NCI-H146 (cell line): ENCODE measurements around the gene ERC2.
A peak's percentile ranks its signal among the peaks of the same experiment; 100 is the strongest.

ENCODE experiments used
- DNase-seq: peaks from one replicate; lab custom pipeline; 2025; lab: John Stamatoyannopoulos, UW

Gene ERC2

DNA sequence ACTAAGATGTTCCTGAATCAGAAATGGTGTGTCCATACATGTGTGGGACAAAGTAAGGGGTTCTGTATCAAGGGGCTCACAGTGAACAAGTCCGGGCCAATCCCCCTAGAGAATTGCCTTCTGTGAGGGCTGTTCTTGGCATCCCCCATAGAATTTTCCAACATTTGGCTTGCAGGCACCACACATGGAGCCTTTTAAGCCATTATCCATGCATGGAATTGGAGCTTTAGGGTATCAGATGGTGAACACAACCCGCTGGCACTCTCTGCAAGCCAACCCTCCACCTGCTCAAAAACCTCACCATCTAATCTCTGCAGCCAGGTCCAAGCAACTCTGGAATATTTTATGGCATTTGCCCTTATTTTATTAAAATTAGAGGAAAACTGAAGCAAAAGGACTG lies 278.7 kb downstream of the ERC2 start:
- no peak for DNase-seq

DNA sequence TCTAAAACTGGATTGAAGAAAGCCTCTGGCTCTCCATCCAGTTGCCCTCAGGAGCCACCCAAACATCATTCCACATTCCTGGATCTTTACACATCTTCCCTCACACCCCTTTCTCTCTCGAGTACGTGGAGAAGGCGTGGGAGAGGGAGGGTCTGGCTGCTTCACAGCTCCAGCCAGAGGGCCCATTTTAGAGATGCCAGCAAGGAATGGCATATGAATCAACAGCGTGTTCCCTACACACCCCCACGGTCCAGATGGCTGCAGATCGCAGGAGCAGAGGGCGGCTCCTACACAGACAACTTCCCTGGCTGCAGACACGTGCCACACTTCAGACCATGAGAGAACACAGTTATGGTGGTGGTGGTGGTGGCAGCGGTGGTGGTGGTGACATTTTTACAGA lies 280.1 kb downstream of the ERC2 start:
- no peak for DNase-seq

DNA sequence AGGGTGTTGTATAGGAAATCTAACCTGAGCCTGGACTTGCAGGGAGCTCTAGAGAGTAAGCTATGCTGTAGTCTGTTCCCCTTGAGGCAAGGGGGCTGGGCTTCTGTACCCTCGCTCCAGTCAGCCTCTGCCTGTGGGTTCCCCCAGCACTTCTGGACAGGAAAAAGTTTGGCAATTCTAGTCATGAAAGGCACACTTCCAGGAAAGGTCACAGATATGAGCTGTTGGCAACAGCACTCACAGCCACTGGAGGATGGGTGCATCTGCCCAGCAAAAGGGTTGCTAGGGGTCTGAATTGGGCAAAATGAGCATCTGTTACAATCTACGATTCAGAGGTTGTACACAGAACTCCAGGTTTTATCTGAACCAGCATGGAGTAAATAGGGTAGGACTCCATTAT lies 281.2 kb downstream of the ERC2 start:
- no peak for DNase-seq

DNA sequence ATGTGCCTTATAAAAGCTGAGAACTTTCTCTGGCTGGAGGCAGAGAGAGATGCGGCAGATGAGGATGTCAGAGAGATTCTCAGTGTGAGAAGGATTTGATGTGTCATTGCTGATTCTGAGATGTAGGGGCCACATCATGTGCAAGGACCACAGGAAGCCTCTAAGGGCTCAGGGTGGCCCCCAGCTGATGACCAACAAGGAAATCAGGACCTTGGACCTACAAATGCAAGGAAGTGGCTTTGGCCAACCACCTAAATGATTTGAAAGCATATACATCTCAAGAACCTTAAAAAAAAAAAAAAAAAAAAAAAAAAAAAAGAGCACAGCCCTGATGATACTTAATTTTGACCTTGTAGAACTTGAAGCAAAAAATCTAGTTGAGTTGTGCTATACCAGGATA lies 282.4 kb downstream of the ERC2 start:
- DNase-seq = no peak

DNA sequence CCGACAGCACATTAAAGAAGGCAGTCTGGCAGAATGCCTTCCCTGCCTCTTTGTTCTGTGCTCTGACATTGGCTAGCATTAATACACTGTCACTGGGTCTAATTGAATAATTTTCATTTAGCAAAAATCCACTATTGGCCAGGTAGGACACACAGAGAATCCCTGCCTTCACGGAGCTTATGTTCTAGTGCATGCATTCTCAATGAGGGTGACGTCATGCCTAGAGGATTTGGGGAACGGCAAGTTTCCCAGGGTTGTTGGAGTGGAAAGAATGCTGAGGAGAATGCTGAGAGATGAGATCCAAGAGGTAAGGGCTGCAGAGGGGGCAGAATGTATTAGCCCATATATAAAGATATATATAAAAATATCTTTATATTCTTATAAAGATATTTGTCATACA lies 284.7 kb downstream of the ERC2 start:
- DNase-seq = no peak

DNA sequence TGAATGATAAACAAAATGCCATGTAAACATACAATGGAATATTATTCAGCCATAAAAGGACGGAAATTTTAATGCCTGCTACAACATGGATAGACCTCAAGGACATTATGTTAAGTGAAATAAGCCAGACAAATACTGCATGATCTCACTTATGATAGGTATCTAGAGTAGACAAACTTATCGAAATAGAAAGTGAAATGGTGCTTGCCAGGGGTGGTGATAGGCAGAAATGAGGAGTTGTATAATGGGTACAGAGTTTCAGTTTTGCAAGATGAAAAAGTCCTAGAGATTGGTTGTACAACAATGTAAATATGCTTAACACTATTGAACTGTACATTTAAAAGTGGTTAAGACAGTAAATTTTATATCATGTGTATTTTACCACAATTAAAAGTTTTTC lies 287.8 kb downstream of the ERC2 start:
- DNase-seq = no peak

DNA sequence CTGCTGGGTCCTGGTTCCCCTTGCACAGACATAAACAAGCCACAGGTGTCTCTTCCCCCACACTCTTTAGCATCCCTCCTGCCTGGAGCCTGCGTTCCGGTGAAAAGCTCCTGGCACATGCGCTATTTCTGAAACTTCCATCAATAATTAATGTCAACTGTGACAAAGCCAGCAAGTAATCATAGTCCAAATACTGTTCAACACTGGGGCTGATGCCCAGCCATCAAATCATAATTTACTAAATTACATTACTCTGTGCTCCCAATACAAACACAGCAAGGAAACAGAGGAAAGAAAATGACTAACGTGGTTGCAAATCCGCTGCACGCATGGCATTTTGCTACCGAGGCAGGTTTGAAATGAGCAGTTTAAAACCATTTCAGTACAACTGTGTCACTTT lies 294.7 kb downstream of the ERC2 start:
- no peak for DNase-seq

DNA sequence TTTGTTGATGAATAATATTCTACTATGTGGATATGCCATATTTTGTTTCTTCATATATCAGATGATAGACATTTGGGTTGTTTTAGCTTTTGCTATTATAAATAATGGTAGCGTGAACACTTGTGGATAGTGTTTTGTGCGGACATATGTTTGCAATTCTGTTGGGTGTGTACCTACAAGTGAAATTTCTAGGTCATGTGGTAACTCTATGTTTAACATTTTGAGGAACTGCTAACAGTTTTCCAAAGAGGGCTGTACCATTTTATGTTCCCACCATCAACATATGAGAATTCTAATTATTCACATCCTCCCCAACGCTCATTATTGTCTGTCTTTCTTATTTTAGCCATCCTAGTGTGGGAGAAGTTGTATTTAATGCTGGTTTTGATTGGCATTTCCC lies 303.8 kb downstream of the ERC2 start:
- DNase-seq = no peak

DNA sequence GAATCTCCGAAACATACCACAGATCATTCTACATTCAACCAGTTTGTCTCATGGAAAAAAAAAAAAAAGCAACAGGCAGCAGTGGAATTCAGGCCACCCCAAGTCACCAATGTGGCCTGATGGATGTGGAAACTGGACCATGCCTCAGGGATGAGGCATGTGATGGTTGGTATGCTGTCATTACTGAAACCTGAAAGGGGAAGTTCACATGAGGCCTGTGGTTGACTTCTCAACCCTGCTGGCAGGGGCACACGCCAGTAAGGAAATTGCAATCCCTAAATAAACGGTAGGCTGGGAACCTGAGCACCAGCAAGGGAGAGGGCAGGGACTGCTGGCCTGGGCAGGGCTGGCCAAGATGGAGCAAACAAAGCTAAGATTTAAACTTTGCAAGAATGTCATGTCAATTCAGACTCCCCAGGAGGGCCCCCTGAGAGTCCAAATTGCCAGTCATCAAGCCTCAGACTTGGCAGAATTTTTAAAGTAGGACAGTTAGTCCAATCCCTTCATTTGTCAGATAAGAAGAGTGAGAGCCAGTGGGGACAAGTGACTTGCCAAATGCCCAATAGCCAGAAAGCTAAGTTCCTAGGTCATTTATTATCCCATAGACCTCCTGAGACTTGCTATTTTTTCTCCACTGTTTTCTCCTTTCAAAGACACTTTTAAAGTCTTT lies 310.4 kb downstream of the ERC2 start:
- no peak for DNase-seq

DNA sequence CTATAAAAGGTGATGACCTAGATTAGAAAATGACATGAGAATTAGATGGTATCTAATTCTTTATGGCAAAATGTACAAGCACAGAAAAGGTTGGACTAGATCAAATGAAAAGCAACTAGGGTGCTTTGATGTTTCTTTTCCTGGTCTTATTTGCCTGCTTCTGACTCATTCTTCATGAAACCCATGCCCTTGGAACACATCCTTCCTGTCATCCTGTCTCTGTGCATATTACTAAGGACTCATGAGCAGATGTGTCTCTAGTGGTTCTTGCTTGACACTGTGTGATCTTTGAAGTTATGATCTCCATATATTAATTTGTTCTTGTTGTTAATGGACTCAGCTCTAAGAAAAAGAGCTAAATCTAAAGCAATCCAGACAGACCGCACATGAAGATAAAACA lies 314.0 kb downstream of the ERC2 start:
- DNase-seq = no peak

DNA sequence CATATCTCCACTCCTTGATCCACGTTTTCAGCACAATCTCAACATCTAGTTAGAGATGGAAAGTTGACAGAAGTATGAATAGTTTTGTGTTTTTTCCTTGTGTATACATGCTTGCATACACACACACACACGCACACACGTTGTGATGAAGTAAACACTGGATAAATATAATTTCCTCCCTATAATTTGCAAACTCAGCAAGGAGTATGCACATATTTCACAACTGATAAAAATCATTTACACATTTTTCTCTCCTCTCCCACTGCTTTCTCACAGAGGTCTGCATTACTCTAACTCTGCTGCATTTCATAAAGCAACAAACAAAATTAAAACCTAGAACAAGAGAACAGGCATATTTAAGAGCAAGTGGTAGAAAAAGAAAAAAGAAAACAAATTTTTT lies 320.9 kb downstream of the ERC2 start:
- DNase-seq = no peak

DNA sequence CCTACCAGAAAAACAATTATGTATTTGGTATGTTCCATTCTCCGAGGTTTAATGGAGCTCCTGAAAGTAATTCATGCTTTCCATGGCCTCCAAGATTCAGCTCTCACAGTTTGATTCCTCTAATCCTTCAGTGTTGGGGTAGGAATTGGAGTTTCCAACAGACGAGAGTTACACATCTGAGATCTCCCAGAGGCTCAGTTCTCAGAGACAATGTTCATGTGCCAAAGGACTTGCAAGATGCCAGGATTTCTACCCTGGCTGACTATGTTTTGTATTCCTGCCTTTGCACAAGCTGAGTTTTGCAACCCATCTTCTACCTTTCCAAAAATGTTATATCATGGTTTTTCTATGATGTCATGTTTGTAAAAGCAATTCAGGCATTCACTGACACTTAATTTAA lies 322.9 kb downstream of the ERC2 start:
- DNase-seq = no peak

DNA sequence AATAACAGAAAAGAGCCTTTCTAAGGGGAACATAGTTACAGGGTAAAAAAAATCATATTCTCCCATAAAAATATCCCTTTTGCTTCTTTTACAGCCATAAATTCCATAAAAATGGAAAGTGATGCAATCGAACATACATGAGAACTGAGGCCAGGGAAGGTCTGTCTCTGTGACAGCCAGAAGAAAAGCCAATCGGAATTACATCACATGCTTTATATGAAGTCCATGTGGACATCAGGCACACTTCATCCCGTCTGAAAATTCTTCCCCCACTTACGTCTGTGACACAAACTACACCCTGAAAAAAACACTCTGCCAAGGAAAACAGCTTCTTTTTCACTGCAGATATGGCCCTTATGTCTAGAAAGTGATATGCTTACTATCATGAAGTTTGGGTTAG lies 323.5 kb downstream of the ERC2 start:
- DNase-seq = no peak

DNA sequence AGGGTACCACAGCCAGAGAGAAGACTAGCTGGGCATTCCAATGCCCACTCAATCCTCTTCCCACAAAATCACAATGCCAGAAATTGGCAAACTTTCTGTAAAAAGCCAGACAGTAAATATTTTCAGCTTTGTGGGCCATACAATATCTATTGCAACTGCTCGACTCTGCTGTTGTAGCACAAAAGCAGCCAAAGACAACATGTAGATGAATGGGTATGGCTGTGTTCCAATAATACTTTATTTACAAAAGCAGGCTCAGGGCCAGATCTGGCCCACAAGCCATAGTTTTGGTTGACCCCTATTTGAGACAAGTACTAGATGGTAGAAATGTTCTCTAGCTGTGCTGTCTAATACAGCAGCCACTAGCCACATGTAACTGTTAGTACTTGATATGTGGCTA lies 330.9 kb downstream of the ERC2 start:
- no peak for DNase-seq

DNA sequence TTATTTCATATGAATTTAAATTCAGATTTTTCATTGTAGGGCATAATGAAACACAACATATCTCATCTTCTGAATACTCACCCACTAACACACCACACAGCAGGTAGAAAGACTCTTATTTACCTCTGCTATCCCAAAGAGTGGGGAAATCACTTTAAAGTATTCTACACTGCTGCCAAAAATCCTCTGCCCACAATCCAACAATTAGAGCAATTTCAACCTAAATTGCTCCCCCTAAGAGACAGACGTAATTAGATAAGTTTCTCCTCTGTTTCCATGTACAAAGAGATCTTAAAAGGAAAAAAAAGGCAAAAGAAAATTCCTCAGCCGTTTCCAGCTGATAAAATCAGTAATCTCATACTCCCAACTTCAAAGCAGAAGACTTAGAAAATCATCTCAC lies 331.8 kb downstream of the ERC2 start:
- no peak for DNase-seq

DNA sequence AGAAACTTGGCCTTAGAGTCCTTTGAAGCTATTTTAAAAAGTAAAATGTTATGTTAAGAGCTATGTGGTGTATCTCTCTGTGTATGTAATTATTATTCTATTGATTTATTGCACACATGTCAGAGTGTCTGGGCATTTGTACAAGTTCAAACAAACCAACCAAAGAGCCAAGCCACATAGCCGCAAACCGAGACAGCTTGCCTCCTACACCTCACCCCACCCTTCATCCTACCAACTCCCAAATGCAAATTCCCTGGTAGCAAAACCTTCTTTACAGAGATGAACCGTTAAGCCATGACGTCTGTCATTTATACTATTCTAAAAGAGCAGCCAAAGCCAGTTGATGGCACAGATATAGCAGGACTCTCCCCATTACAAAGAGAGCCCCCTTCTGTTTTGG lies 332.3 kb downstream of the ERC2 start:
- no peak for DNase-seq

DNA sequence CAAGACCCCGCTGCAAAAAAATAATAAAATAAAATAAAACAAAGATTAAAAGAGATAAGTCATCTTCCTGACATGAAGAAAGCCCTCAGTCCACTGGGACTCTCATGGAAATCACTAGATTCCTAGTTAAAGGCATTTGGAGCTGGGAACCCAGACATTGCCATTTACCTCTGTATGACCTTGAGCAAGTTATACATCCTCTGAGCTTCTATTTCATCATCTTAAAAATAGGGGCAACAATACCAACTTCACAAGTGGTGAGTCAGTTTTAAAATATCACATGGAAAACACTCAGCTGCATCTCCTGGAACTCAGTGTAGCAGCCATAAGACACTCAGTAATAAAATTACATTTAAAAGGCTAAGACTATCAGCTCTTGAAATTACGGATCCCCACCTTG lies 334.8 kb downstream of the ERC2 start:
- no peak for DNase-seq

DNA sequence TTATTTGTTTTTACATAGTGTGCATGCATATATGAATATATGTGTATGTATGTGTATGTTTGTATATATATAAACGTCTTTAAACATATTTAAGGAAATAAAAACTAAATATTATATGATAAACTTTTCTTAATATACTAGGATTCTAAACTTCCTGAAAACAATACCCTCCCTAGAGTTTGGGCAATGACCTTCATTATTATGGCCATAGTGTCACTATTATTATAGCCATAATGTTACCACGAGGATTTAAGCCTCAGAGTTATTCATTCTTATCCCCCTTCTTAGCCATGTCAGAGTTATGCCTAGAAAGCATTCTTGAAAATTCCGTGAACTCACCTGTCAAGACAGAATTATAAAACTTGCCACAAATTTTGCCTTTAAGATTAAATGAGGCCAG lies 335.5 kb downstream of the ERC2 start:
- no peak for DNase-seq

DNA sequence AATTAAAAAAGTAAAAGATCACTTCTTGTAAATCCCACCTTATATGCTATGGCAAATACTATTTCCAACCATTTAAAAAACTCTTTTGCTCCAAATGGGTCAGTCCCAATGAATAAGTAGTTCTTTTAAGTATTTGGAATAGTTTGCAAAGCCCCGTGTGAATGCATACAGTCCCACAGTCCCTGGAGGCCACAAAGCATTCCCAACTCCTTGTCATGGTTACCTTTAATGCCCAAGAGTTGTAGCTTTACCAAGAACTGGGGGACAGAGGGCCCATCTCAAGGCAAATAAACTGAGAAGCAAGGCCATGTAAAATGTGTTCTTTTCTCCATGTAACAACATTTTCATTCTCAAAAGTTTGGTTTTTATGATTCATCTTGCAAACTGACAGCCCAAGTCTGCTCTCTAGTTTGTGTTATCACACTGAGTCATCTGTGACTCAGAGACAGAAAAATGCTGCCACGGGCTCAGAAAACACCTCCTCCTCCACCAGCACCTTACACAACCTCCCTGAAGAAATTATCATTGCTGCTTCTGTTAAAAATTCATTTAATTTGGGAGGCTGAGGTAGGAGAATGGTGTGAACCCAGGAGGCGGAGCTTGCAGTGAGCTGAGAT lies 336.2 kb downstream of the ERC2 start:
- no peak for DNase-seq

DNA sequence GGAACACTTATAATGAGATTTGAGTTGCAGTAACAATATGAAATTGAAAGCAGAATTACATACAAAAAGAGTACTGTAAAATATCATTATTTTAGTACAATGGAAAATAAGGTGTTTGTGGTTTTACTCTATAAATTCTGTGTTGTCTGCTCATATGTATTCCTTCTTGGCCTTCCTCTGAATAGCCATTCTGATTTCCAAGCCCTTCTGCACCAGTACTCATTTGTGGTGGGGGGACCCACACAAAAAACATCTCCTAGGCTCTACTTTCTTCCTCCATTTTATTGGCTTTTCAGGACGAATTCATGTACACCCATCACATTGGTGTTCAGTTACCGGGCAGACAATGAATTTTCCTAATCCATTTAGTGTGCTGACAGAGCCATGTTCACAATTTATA lies 338.2 kb downstream of the ERC2 start:
- no peak for DNase-seq

DNA sequence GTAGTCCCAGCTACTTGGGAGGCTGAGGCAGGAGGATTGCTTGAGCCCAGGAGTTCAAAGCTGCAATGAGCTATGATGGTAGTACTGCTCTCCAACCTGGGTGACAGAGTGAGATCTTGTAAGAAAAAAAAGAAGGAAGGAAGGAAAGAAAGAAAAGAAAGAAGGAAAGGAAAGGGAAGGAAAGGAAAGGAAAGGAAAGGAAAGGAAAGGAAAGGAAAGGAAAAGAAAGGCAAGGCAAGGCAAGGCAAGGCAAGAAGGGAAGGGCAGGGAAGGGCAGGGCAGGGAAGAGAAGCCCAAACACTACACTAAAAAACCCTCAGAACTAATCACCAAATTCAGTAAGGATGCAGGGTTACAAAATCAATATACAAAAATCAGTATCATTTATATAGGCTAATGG lies 341.6 kb downstream of the ERC2 start:
- no peak for DNase-seq

DNA sequence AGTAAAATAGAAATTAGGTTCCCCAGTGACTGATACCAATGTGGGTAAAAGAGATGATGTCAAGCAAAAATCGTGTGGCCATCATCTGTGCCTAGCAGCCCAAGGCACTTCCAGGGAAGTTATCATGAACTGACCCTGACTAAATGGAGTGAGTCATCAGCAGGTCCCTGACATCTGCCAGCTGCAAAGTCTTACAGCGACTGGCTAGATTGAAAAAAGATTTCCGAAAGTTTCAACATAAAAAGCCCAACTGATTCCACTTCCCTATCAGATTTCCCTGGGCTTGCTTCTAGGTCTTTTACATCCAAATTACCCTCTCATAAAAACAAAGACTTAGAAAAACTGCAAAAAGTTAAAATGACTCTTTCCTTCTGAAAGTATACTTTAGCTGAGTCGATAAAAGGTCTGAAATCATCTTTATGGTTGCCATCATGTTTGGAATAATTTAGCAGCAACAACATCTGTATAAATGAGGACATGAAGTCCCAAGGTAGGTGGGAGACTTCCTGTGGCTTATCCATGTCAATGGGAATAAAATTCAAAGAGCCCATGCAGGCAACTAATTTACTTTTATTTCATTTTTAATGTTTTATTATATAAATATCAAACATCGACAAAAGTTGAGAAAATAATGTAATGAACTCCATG lies 342.8 kb downstream of the ERC2 start:
- DNase-seq = no peak

DNA sequence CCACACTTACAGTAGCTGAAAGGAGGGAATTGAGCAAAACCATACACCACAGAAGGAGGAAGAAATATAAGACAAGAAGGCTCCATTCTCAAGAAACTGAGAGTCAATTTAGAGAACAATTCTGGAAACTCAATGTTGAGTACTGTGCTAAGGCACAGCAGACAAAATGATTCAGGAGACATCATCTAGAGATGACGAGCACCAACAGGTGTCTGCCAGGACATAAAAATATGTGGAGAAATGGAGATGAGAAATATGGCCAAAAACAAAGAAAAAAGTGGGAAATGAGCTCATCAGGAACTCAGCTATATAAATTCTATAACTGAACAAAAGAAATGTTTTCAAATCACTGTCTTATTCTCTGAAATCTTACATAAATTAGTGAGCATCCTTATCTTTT lies 343.7 kb downstream of the ERC2 start:
- no peak for DNase-seq

DNA sequence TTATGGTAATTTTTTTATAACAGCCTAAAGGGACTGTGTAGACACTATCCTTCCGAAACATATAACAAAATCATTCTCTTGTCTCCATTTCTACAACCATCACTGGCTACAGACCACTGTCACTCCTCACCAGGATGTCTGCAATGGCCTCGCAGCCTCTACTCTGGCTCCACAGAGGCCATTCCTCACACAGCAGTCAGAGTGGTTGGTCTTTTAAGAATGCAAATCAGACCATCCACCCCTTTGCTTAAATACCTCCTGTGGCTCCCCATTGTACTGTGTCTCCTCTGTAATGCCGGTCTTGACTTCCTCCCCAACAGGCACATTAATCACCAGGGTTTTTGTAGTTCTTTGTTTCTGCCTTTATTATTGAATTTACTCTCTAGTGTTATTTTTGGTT lies 344.8 kb downstream of the ERC2 start:
- peak; percentile 19 for DNase-seq
